ENCODE measurements around the gene PHLDA1. TPM values are rescaled to one million over a fixed set of nuclear protein-coding genes. Genes with fewer than 3 reads are reported as not detected.

Gene PHLDA1
- total and polyA plus RNA-seq, 2 of the 13 experiments (the other 11 are each of a cell fraction or from before 2014, with no cell fraction given) = 33.8 to 41.0 TPM

- TF ChIP-seq, protein P1, sequence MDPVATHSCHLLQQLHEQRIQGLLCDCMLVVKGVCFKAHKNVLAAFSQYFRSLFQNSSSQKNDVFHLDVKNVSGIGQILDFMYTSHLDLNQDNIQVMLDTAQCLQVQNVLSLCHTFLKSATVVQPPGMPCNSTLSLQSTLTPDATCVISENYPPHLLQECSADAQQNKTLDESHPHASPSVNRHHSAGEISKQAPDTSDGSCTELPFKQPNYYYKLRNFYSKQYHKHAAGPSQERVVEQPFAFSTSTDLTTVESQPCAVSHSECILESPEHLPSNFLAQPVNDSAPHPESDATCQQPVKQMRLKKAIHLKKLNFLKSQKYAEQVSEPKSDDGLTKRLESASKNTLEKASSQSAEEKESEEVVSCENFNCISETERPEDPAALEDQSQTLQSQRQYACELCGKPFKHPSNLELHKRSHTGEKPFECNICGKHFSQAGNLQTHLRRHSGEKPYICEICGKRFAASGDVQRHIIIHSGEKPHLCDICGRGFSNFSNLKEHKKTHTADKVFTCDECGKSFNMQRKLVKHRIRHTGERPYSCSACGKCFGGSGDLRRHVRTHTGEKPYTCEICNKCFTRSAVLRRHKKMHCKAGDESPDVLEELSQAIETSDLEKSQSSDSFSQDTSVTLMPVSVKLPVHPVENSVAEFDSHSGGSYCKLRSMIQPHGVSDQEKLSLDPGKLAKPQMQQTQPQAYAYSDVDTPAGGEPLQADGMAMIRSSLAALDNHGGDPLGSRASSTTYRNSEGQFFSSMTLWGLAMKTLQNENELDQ (CRISPR knock-in tag; IDR thresholded peaks at IDR 0.05; ENCODE audit: borderline replicate concordance) = no peak
- TF ChIP-seq SMARCC2 (IDR thresholded peaks at IDR 0.05) (no peak), ZIK1 (CRISPR knock-in tag; IDR thresholded peaks at IDR 0.05; ENCODE audit: borderline replicate concordance, low read depth) (peak; percentile 31; the same call in 1 of the 2 replicates), RFX3 (CRISPR knock-in tag; IDR thresholded peaks at IDR 0.05) (no peak), ZNF672 (CRISPR knock-in tag; IDR thresholded peaks at IDR 0.05) (0 out of 2 replicates have a peak, but pooled peaks have one; percentile 73), XBP1 (CRISPR knock-in tag; IDR thresholded peaks at IDR 0.05) (peak; percentile 35; the same call in 1 of the 2 replicates), ZNF160 (CRISPR knock-in tag; IDR thresholded peaks at IDR 0.05) (no peak; the same call in 1 of the 2 replicates), NFKBIZ (CRISPR knock-in tag; IDR thresholded peaks at IDR 0.05) (peak; percentile 84), ARID5B (CRISPR knock-in tag; IDR thresholded peaks at IDR 0.05) (peak; percentile 85), ZNF382 (CRISPR knock-in tag; IDR thresholded peaks at IDR 0.05; ENCODE audit: borderline replicate concordance) (no peak), MTF1 (CRISPR knock-in tag; IDR thresholded peaks at IDR 0.05) (peak; percentile 81; the same call in 1 of the 2 replicates), SUZ12 (IDR thresholded peaks at IDR 0.05; ENCODE audit: low read depth, low read length) (no peak), KDM5B (CRISPR knock-in tag; IDR thresholded peaks at IDR 0.05; ENCODE audit: borderline replicate concordance) (no peak; the same call in 1 of the 2 replicates), IRF2 (CRISPR knock-in tag; IDR thresholded peaks at IDR 0.05) (no peak), ZSCAN22 (CRISPR knock-in tag; IDR thresholded peaks at IDR 0.05) (no peak), HNRNPLL (IDR thresholded peaks at IDR 0.05; ENCODE audit: low read depth, low read length, poor library complexity, severe bottlenecking) (peak; percentile 91), AGO1 (IDR thresholded peaks at IDR 0.05; ENCODE audit: low read depth, low read length, poor library complexity, severe bottlenecking) (peak; percentile 75), ZKSCAN5 (CRISPR knock-in tag; IDR thresholded peaks at IDR 0.05) (no peak), ZNF264 (CRISPR knock-in tag; IDR thresholded peaks at IDR 0.05) (peak; percentile 88; the same call in 1 of the 2 replicates), ZNF430 (CRISPR knock-in tag; IDR thresholded peaks at IDR 0.05) (peak; percentile 57; the same call in 1 of the 2 replicates), ZNF383 (CRISPR knock-in tag; IDR thresholded peaks at IDR 0.05; ENCODE audit: borderline replicate concordance) (no peak), SYNCRIP (IDR thresholded peaks at IDR 0.05; ENCODE audit: insufficient read depth, low read depth, low read length) (no peak), ZMAT3 (CRISPR knock-in tag; conservative IDR thresholded peaks at IDR 0.05) (0 out of 2 replicates have a peak, but pooled peaks have one; percentile 25)
- TF ChIP-seq, protein P2, sequence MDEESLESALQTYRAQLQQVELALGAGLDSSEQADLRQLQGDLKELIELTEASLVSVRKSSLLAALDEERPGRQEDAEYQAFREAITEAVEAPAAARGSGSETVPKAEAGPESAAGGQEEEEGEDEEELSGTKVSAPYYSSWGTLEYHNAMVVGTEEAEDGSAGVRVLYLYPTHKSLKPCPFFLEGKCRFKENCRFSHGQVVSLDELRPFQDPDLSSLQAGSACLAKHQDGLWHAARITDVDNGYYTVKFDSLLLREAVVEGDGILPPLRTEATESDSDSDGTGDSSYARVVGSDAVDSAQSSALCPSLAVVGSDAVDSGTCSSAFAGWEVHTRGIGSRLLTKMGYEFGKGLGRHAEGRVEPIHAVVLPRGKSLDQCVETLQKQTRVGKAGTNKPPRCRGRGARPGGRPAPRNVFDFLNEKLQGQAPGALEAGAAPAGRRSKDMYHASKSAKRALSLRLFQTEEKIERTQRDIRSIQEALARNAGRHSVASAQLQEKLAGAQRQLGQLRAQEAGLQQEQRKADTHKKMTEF (CRISPR knock-in tag; IDR thresholded peaks at IDR 0.05) = peak; percentile 92
These were observed at the start of gene PHLDA1 (continued) for GRCh38 chr12:76031414-76032042.
